Panc1 (cell line): ENCODE measurements around the gene CTNNA1.

Experiments used
- CTCF ChIP-seq: fragments of 450-650 bp; IDR thresholded peaks from 2 replicates; pipeline ENCODE4 v1.5.1; 2017; ENCODE audit warnings: mild to moderate bottlenecking
- POLR2AphosphoS5 ChIP-seq: IDR thresholded peaks from 2 replicates; pipeline ENCODE4 v1.6.1; 2012; ENCODE audit warnings: mild to moderate bottlenecking, low read depth, low read length, moderate library complexity
- TCF7L2 ChIP-seq: IDR thresholded peaks from 2 replicates; pipeline ENCODE4 v1.6.1; 2011; ENCODE audit warnings: mild to moderate bottlenecking, low read depth, low read length, inconsistent platforms

DNA sequence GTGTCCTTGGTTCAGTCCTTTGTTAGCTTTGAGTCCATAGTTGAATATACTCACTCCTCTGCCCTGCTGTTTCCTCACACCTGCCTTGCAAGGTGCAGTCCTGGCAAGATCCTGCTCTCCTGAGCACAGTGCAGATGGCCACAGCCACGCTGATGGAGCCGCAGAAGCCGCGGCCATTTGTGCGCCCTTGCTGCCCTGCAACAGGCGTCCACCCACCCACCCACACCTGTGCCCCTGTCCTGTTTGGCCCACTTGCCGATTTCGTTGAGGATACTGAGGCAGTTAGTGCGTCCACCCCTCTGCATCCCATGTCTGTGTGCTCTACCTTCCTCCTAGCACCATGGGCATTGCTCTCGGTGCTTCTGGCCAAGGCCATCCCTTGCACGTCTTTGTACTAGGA lies 173.0 kb downstream of the CTNNA1 start:
- no peak for TF ChIP-seq CTCF
- no peak for TF ChIP-seq POLR2AphosphoS5
- no peak for TF ChIP-seq TCF7L2
